ENCODE data around the gene MED31. TPM values are rescaled to one million over a fixed set of nuclear protein-coding genes. Genes with fewer than 3 reads are reported as not detected.

Gene MED31
- total and polyA plus RNA-seq, 2 experiments from 2014 or later = 8.9 to 70.0 TPM

DNA sequence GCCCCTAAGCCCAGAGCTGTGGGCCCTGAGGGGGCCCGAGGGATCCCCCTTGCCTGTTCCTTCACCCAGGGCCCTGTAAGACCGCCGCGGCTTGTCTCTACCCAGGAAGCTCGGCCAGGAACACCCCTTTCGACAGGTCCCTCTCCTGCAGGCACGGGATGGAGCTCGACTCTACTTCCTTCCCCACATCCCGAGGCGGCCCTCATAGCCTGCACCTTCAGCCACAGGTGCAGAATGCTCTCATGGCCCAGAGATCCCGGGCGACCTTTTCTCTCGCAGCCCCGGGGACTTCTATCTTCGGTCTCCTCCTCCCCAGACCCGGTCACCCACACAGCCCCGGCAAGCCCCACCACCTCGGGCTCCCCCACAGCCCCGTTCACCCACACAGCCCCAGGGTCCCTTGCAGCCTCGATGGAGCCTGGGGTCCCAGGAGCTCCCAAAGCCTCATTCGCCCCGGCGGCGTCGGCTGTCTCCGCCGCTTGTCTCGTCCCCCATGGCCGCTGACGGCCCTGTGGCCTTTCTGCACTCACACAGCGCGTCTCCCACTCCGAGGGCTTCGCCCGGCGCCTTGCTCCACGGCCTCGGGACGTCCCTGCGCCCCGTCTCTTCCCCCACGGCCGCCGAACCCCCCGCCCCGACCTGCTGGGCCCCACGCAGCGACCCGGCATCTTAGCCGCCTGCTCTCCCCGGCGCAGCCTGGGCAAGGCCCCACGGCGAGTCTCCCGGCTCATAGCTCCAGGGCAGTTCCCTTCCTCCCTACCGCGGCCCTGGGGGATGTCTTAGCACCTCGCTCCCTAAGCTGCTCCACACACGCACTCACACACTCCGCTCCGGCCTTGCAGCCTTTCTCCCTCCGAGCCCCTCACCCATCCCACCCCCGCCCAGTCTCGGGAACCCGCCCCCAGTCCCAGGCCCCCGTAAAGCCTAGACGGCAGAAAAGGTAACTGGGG lies 11.5 kb downstream of the MED31 start:
- Histone ChIP-seq H3K27me3 (replicated peaks; ENCODE audit: insufficient read depth) (no peaks in the 10 kb centered on the region), H4K20me1 (ENCODE audit: insufficient read depth) (peaks cover 10% of the 10 kb centered on the region; the same call in 1 of the 2 replicates), H3K4me3 (peak overlapping the region; percentile 91), H3K4me1 (ENCODE audit: insufficient read depth) (peaks cover 32% of the 10 kb centered on the region), H3K4me2 (ENCODE audit: unreplicated experiment) (peak overlapping the region; percentile 89), H3K9me2 (ENCODE audit: insufficient read depth) (no peaks in the 10 kb centered on the region), H3K9me3 (ENCODE audit: low read depth) (no peaks in the 10 kb centered on the region), H3K36me3 (ENCODE audit: low read depth) (peaks cover 16% of the 10 kb centered on the region; the same call in 1 of the 2 replicates), H3K79me2 (ENCODE audit: insufficient read depth) (peaks cover 88% of the 10 kb centered on the region), H3K9ac (peak overlapping the region; percentile 88), H2AFZ (peak overlapping the region; percentile 89), H3F3A (ENCODE audit: insufficient read depth) (peaks cover 33% of the 10 kb centered on the region), H3K27ac (peak overlapping the region; percentile 81)
- no peak for TF ChIP-seq EZH2 (IDR thresholded peaks at IDR 0.05; ENCODE audit: insufficient read depth, poor library complexity, severe bottlenecking)
- no peak for TF ChIP-seq EZH2phosphoT487 (IDR thresholded peaks at IDR 0.05; ENCODE audit: insufficient read depth, low read depth)
- 3% methylated on average over 38 to 67 of the region's 67 CpGs for WGBS, 2 experiments (ENCODE audit: low coverage in 1 of 2, low lambda C conversion rate in 2 of 2, missing lambda C conversion rate in 2 of 2)
- in situ Hi-C loops (cut with MboI) = no loop called here
- DNase-seq = peak; percentile 80

DNA sequence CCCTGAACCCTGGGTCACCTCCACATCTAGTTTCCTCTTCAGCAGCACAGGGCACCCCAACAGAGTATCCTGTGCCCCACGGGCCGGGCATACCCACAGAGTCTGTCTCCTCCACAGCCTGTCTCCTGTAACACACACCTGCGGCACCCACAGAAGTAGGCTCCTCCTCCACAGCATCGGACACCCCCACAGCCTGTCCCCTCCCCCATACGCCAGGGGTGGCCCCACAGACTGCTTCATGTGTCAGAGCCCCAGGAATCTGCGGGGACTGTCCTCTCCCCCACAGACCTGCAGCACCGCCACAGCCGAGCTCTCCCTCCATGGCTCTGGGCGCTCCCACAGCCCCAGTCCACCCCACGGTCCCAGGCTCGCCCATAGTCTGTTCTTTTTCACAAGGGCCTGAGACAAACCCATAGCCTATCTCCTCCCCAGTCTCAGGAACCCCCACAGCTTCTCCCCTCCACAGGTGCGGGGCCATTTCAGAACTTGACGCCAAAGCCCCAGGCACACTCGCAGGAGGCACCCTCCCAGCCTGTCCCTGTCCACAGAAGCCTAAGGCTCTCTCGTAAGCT lies 12.3 kb downstream of the MED31 start:
- peaks cover 10% of the 10 kb centered on the region; the same call in 1 of the 2 replicates for H4K20me1 ChIP-seq (ENCODE audit: insufficient read depth)
- H3K27ac ChIP-seq = no peak overlapping the region
- H3K27me3 ChIP-seq (replicated peaks; ENCODE audit: insufficient read depth) = no peaks in the 10 kb centered on the region
- H3K9ac ChIP-seq = peak overlapping the region; percentile 88
- H3K4me2 ChIP-seq (ENCODE audit: unreplicated experiment) = peak overlapping the region; percentile 89
- 41 to 47% methylated on average over 13 to 15 of the region's 15 CpGs for WGBS, 2 experiments (ENCODE audit: low coverage in 1 of 2, low lambda C conversion rate in 2 of 2, missing lambda C conversion rate in 2 of 2)
- peak overlapping the region; percentile 91 for H3K4me3 ChIP-seq
- TF ChIP-seq EZH2phosphoT487 (IDR thresholded peaks at IDR 0.05; ENCODE audit: insufficient read depth, low read depth) (no peak), EZH2 (IDR thresholded peaks at IDR 0.05; ENCODE audit: insufficient read depth, poor library complexity, severe bottlenecking) (no peak)
- no peaks in the 10 kb centered on the region for H3K9me3 ChIP-seq (ENCODE audit: low read depth)
- H3F3A ChIP-seq (ENCODE audit: insufficient read depth) = peaks cover 25% of the 10 kb centered on the region
- DNase-seq = no peak
- peak overlapping the region; percentile 89; the same call in 1 of the 2 replicates for H2AFZ ChIP-seq
- peaks cover 84% of the 10 kb centered on the region for H3K79me2 ChIP-seq (ENCODE audit: insufficient read depth)
- H3K36me3 ChIP-seq (ENCODE audit: low read depth) = peaks cover 16% of the 10 kb centered on the region
- no peaks in the 10 kb centered on the region for H3K9me2 ChIP-seq (ENCODE audit: insufficient read depth)
- in situ Hi-C loops (cut with MboI) = no loop called here
- H3K4me1 ChIP-seq (ENCODE audit: insufficient read depth) = peaks cover 25% of the 10 kb centered on the region

- H3K27me3 ChIP-seq (replicated peaks; ENCODE audit: insufficient read depth) = no peaks in the 10 kb centered on the region
- H3K4me3 ChIP-seq = peak overlapping the region; percentile 91; the same call in 1 of the 2 replicates
- peak overlapping the region; percentile 88; the same call in 1 of the 2 replicates for H3K9ac ChIP-seq
- no peaks in the 10 kb centered on the region for H3K9me3 ChIP-seq (ENCODE audit: low read depth)
- peaks cover 22% of the 10 kb centered on the region for H3K36me3 ChIP-seq (ENCODE audit: low read depth)
- in situ Hi-C loops (cut with MboI) = no loop called here
- H3K79me2 ChIP-seq (ENCODE audit: insufficient read depth) = peaks cover 87% of the 10 kb centered on the region
- WGBS, 2 experiments (ENCODE audit: low coverage in 1 of 2, low lambda C conversion rate in 2 of 2, missing lambda C conversion rate in 2 of 2) = 75 to 76% methylated on average over 18 to 24 of the region's 24 CpGs
- no peak overlapping the region for H3K27ac ChIP-seq
- peaks cover 17% of the 10 kb centered on the region for H3K4me1 ChIP-seq (ENCODE audit: insufficient read depth)
- no peak for DNase-seq
- TF ChIP-seq EZH2phosphoT487 (IDR thresholded peaks at IDR 0.05; ENCODE audit: insufficient read depth, low read depth) = no peak
- H2AFZ ChIP-seq = no peak overlapping the region
- H3F3A ChIP-seq (ENCODE audit: insufficient read depth) = peaks cover 20% of the 10 kb centered on the region
- peak overlapping the region; percentile 89 for H3K4me2 ChIP-seq (ENCODE audit: unreplicated experiment)
- H4K20me1 ChIP-seq (ENCODE audit: insufficient read depth) = peaks cover 6% of the 10 kb centered on the region; the same call in 1 of the 2 replicates
- H3K9me2 ChIP-seq (ENCODE audit: insufficient read depth) = no peaks in the 10 kb centered on the region
Measured at GRCh38 chr17:6638046-6638908, 13.1 kb downstream of the MED31 start.

DNA sequence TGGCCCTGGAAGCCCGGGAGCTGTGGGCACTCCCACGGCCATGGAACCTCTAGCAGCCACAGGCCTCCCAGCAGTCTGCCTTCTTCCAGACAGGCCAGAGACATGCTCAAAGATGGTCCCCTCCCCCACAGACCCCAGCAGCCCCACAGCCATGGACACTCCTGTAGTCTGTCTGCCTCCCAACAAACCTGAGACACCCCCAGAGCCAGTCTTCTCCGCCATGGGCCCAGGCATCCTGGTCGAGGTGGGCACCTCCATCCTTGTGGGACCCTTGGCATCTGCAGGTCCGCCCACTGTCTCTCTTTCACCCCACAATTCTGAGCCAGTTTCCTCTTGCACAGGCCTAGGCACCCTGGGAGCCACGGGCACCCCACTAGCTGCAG lies 14.0 kb downstream of the MED31 start:
- Histone ChIP-seq H3K4me2 (ENCODE audit: unreplicated experiment) (no peak overlapping the region), H3K27ac (no peak overlapping the region), H3K9me2 (ENCODE audit: insufficient read depth) (no peaks in the 10 kb centered on the region), H3K27me3 (replicated peaks; ENCODE audit: insufficient read depth) (no peaks in the 10 kb centered on the region), H4K20me1 (ENCODE audit: insufficient read depth) (no peaks in the 10 kb centered on the region), H3K36me3 (ENCODE audit: low read depth) (peaks cover 25% of the 10 kb centered on the region), H3F3A (ENCODE audit: insufficient read depth) (peaks cover 11% of the 10 kb centered on the region), H3K79me2 (ENCODE audit: insufficient read depth) (peaks cover 88% of the 10 kb centered on the region), H2AFZ (no peak overlapping the region), H3K9me3 (ENCODE audit: low read depth) (no peaks in the 10 kb centered on the region), H3K4me3 (no peak overlapping the region), H3K9ac (no peak overlapping the region), H3K4me1 (ENCODE audit: insufficient read depth) (peaks cover 9% of the 10 kb centered on the region)
- no peak for DNase-seq
- TF ChIP-seq EZH2phosphoT487 (IDR thresholded peaks at IDR 0.05; ENCODE audit: insufficient read depth, low read depth) = no peak
- no peak for TF ChIP-seq EZH2 (IDR thresholded peaks at IDR 0.05; ENCODE audit: insufficient read depth, poor library complexity, severe bottlenecking)
- in situ Hi-C loops (cut with MboI) = no loop called here
- 84% methylated on average over 6 of the region's 6 CpGs for WGBS, 2 experiments (ENCODE audit: low coverage in 1 of 2, low lambda C conversion rate in 2 of 2, missing lambda C conversion rate in 2 of 2)
